PFSK-1 (cell line): Measurements from ENCODE around the gene PHOX2B.

Experiments
- FOXP2 ChIP-seq: optimal IDR thresholded peaks from 2 replicates; pipeline ENCODE3; 2011; ENCODE audit warnings: borderline replicate concordance, control low read depth, inconsistent platforms; ENCODE audit not compliant: insufficient read depth; ENCODE audit errors: extremely low read length, extremely low read depth
- POLR2AphosphoS5 ChIP-seq: IDR thresholded peaks from 2 replicates; pipeline ENCODE4 v1.6.1; 2012; ENCODE audit warnings: low read depth, mild to moderate bottlenecking, control low read depth, low read length, moderate library complexity
- SIN3A ChIP-seq: IDR thresholded peaks from 2 replicates; pipeline ENCODE4 v1.6.1; 2012; ENCODE audit warnings: mild to moderate bottlenecking, low read length, moderate library complexity, borderline replicate concordance; ENCODE audit not compliant: insufficient read depth
- TAF1 ChIP-seq: IDR thresholded peaks from 2 replicates; pipeline ENCODE4 v1.6.1; 2012; ENCODE audit warnings: low read length, control low read depth, borderline replicate concordance; ENCODE audit not compliant: insufficient read depth
- TF ChIP-seq, protein P1 (sequence below), 2 experiments: IDR thresholded peaks; 2 replicates each; pipeline versions ENCODE4 v1.6.1 to v1.8.0; 2011 to 2012; ENCODE audit warnings: low read depth in 2 of 2, low read length in 2 of 2, control low read depth in 1 of 2, inconsistent platforms in 1 of 2, mild to moderate bottlenecking in 1 of 2, moderate library complexity in 1 of 2; ENCODE audit not compliant: insufficient read depth in 1 of 2

PHOX2B gene

GRCh38 chr4:41709844-41710481 lies 38.6 kb downstream of the PHOX2B start:
- TF ChIP-seq, protein P1, sequence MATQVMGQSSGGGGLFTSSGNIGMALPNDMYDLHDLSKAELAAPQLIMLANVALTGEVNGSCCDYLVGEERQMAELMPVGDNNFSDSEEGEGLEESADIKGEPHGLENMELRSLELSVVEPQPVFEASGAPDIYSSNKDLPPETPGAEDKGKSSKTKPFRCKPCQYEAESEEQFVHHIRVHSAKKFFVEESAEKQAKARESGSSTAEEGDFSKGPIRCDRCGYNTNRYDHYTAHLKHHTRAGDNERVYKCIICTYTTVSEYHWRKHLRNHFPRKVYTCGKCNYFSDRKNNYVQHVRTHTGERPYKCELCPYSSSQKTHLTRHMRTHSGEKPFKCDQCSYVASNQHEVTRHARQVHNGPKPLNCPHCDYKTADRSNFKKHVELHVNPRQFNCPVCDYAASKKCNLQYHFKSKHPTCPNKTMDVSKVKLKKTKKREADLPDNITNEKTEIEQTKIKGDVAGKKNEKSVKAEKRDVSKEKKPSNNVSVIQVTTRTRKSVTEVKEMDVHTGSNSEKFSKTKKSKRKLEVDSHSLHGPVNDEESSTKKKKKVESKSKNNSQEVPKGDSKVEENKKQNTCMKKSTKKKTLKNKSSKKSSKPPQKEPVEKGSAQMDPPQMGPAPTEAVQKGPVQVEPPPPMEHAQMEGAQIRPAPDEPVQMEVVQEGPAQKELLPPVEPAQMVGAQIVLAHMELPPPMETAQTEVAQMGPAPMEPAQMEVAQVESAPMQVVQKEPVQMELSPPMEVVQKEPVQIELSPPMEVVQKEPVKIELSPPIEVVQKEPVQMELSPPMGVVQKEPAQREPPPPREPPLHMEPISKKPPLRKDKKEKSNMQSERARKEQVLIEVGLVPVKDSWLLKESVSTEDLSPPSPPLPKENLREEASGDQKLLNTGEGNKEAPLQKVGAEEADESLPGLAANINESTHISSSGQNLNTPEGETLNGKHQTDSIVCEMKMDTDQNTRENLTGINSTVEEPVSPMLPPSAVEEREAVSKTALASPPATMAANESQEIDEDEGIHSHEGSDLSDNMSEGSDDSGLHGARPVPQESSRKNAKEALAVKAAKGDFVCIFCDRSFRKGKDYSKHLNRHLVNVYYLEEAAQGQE (IDR thresholded peaks at IDR 0.05; ENCODE audit: insufficient read depth in 1 of 2, low read depth in 2 of 2, low read length in 2 of 2): no peak

GRCh38 chr4:41703785-41704184 lies 44.7 kb downstream of the PHOX2B start:
- no peak for TF ChIP-seq POLR2AphosphoS5
- TF ChIP-seq, protein P1 (IDR thresholded peaks at IDR 0.05; ENCODE audit: insufficient read depth in 1 of 2, low read depth in 2 of 2, low read length in 2 of 2): no peak
- no peak for TF ChIP-seq SIN3A
- TF ChIP-seq FOXP2: no peak
- no peak for TF ChIP-seq TAF1

- no peak for TF ChIP-seq SIN3A
- TF ChIP-seq FOXP2: no peak
- TF ChIP-seq, protein P1 (IDR thresholded peaks at IDR 0.05; ENCODE audit: insufficient read depth in 1 of 2, low read depth in 2 of 2, low read length in 2 of 2): no peak
- no peak for TF ChIP-seq TAF1
- TF ChIP-seq POLR2AphosphoS5: no peak
Observed at GRCh38 chr4:41702770-41703169, 45.8 kb downstream of the PHOX2B start.

DNA sequence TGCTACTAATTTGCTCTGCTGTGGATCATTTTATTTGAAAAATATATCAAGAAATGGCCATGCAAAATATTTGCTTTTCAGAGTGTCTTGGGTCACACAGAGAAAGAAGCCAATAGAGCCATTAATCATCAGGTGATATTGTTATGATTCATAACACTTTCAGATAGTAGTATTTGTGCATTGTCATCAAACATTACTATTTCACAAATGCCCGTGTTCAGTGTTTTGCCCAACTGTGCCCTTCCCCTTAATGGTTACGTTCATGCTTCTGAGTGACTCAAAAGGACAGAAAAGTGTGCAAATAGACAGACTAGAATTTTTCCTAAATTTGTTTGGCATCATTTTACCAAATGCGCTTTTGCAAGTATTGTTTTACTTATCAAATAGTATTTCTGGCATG lies 46.5 kb downstream of the PHOX2B start:
- TF ChIP-seq FOXP2: no peak
- TF ChIP-seq POLR2AphosphoS5: no peak
- TF ChIP-seq SIN3A: no peak
- TF ChIP-seq, protein P1 (IDR thresholded peaks at IDR 0.05; ENCODE audit: insufficient read depth in 1 of 2, low read depth in 2 of 2, low read length in 2 of 2): no peak
- no peak for TF ChIP-seq TAF1

GRCh38 chr4:41696763-41697162 lies 51.8 kb downstream of the PHOX2B start:
- no peak for TF ChIP-seq FOXP2
- TF ChIP-seq, protein P1 (IDR thresholded peaks at IDR 0.05; ENCODE audit: insufficient read depth in 1 of 2, low read depth in 2 of 2, low read length in 2 of 2): no peak
- no peak for TF ChIP-seq TAF1
- no peak for TF ChIP-seq SIN3A
- TF ChIP-seq POLR2AphosphoS5: no peak
